ENCODE results near the gene CALM1.

The CALM1 gene

DNA sequence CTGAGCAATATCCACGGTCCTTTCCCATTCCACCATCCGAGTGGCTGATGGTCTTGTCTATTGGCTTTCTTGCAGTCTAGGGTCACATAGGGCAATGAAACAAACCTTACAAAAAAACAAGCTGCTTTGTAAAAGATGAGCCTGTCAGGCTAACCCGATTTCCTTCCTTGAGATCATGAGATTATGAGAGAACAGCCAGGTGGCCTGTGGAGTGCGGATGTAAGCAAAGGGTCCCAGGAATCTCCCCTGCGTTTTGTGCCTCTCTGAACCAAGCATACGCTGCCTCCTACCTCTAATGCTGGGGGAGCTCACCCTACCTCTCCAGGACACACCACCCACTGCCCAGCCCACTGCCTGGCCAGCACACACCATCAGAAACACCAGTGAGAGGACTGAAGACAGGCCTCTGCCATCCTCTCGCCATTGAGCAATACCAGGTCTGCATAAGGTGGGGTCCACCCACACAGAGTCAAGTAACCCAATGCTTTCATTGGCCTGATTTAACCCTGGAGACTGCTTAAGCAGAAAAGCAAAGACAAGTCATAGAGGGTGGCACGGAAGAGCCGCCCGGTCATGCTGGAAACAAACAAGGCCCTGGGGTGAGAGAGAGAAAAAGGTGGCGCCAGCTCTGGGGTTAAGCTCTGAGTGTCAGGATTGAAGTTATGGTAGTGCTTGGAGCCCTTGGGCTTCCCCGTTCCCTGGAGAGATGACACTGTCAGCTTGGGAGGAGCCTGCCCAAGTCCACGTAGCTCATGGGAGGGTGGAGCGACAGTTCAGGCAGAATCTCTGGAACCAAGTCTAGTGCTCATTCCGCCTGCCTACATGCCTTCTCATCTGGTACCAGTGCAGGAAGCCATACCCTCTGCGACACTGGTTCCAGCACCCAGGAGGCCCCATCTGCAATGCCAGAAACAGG is 46.6 kb downstream of the CALM1 start:
- DNase-seq (ENCODE audit: low read depth in 2 of 2): no peak

- DNase-seq (ENCODE audit: low read depth in 2 of 2): no peak
These were observed 47.4 kb downstream of the CALM1 start for GRCh38 chr14:90444077-90444696.

GRCh38 chr14:90445011-90445410 is 48.2 kb downstream of the CALM1 start:
- no peak for DNase-seq (ENCODE audit: low read depth in 2 of 2)

- no peak for DNase-seq (ENCODE audit: low read depth in 2 of 2)
These were observed 49.6 kb downstream of the CALM1 start for GRCh38 chr14:90446405-90446804.

- DNase-seq (ENCODE audit: low read depth in 2 of 2): no peak
These were observed 51.1 kb downstream of the CALM1 start for GRCh38 chr14:90447720-90448497.

DNA sequence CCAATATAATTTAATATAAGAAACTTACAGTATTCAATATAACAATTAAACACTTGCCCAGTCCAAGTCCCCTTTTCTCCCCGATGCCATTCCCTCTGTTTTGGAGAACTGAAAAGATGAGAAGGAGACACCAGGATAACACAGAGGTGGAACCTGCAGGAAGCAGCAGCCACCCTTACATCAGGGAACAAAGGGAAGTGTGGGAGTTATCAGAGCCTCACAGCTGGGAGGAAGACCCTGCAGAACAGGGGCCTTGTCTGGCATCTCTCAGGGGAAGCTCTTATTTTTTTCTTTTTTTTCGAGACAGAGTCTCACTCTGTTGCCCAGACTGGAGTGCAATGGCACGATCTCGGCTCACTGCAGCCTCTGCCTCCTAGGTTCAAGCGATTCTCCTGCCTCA is 52.6 kb downstream of the CALM1 start:
- DNase-seq (ENCODE audit: low read depth in 2 of 2): no peak

GRCh38 chr14:90450151-90450550 is 53.3 kb downstream of the CALM1 start:
- no peak for DNase-seq (ENCODE audit: low read depth in 2 of 2)

DNA sequence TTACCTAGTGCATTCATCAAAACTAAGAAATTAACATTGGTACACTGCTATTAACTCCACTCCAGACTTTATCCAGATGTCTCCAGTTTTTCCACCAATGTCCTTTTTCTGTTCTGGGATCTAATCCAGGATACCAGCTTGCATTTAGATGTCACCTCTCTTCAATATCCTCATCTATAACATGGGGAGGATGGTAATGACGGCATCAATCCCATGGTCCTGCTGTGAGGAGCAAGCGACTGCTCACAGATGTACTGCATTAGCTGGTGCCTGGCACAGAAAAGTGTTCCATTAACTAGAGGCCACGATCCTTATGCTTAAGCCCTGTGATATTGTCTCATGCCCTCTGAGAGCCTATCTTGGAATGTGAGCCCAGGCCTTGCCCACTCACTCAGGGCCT is 53.8 kb downstream of the CALM1 start:
- DNase-seq (ENCODE audit: low read depth in 2 of 2): no peak

DNA sequence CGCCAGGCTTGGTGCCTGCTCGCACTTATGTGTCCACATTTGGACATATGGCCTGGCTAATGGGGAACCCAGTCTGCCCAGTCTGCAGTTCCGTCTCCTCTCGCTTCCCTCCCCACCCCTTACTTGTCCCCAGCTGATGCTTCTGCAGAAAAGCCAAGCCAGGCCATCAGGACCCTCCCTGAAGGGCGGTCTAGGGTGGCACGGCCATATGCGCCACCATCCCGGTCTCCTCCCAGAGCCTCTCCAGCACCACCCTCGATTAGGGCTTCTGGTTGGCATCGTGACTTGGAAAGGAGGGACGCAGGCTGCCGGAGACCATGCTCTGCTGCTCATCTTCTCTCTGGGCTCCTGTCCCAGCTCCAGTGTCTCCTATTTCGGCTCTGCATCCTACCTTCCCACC is 54.6 kb downstream of the CALM1 start:
- DNase-seq (ENCODE audit: low read depth in 2 of 2): no peak

DNA sequence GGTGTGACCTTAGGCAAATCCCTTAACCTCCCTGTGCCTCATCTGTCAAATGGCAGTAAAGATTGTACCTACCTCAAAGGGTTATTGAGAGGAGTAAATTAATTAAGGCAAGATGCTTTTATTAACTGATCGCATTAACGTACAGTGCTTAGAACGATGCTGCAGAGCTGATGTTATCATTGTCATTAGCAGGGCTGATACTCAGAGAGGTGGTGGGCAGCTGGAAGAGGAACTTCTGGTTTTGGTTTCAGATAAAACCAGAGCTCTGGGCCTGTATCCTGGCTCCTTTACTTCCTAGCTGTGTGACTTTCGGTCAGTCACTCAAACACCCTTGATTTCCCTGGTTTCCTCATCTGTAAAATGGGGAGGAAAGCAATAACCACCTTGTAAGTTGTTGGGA is 55.1 kb downstream of the CALM1 start:
- no peak for DNase-seq (ENCODE audit: low read depth in 2 of 2)

DNA sequence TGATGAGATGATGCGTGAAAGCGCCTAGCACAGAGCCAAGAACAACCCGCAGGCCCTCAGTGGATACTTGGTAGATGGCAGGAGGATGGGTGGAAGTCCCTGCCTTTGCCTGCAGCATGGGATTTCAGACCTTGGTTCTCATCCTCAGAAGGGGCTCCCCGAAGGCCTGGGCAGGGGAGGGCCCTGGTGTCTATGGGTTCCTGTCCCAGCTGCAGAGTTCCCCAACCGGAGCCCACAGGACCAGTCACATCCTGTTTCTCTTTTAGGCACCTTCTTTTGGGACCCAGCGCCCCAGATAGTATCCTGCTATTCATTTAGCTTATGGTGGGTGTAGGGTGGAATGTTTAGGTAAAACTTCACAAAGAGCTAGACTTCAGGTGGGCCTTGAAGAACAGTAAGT is 55.5 kb downstream of the CALM1 start:
- no peak for DNase-seq (ENCODE audit: low read depth in 2 of 2)

DNA sequence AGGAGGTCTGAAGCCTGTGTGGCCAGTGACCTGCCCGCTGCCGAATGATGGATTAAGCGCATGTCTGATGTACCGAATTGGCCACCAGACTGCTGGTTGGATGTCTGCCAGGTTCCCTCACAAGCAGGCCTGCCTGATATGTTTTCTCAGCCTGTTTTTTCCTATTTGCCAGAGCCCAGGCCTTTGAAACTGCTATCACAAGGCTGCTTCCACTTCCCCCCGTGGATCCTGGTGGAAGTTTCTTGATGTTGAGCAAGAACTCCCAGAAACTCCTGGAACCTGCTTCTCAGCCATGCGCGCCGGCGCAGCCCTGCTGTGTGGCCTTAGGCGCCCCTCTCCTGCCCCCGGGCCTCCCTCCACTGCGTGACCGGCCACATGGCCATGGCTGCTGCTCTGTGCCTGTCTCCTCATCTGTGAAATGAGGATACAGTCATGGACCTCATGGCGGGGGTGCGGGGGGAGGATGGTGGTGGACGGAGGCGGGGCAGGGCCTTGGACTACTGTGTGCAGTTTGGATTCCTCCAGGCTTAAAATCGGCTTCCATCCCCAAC is 56.6 kb downstream of the CALM1 start:
- no peak for DNase-seq (ENCODE audit: low read depth in 2 of 2)

- DNase-seq (ENCODE audit: low read depth in 2 of 2): no peak
These were observed 57.5 kb downstream of the CALM1 start for GRCh38 chr14:90454041-90455000.

GRCh38 chr14:90455100-90455571 is 58.3 kb downstream of the CALM1 start:
- DNase-seq (ENCODE audit: low read depth in 2 of 2): no peak

- DNase-seq (ENCODE audit: low read depth in 2 of 2): no peak
These were observed 59.7 kb downstream of the CALM1 start for GRCh38 chr14:90456551-90456950.

DNA sequence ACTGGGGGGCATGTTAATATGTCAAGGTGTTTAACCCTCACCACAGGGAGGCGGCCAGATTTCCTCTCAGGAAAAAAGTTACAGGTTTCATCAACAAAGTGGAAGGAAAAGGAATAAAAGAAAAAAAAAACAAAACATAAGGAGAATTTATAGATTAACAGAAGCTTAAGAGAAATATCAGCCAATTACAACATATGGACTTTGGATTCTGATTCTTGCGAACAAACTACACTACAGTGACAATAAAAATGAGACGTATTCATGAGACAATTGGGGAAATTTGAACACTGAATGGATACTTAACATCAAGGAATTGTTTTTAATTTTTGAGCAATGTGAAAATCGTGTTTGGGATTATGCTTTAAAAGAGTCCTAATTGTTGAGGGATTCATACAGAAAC is 60.4 kb downstream of the CALM1 start:
- DNase-seq (ENCODE audit: low read depth in 2 of 2): no peak
